HUES64 (cell line): ENCODE results near the gene TTC28.

ENCODE experiments used
- H3K27ac ChIP-seq: 2 replicates; pipeline ENCODE4 v1.7.0; 2013; ENCODE audit warnings: low read depth, low read length, inconsistent platforms
- H3K27me3 ChIP-seq: 2 replicates; pipeline ENCODE4 v1.6.1; 2013; ENCODE audit warnings: mild to moderate bottlenecking, low read length; ENCODE audit not compliant: insufficient read depth
- H3K36me3 ChIP-seq: 2 replicates; pipeline ENCODE4 v1.6.1; 2013; ENCODE audit warnings: mild to moderate bottlenecking, low read length; ENCODE audit not compliant: insufficient read depth
- H3K4me1 ChIP-seq: 2 replicates; pipeline ENCODE4 v1.6.1; 2013; ENCODE audit warnings: mild to moderate bottlenecking, low read length, moderate library complexity; ENCODE audit not compliant: insufficient read depth
- H3K4me3 ChIP-seq: 2 replicates; pipeline ENCODE4 v1.5.1; 2013; ENCODE audit warnings: mild to moderate bottlenecking, low read length, moderate library complexity
- H3K9ac ChIP-seq: 2 replicates; pipeline ENCODE4 v1.6.1; 2013; ENCODE audit warnings: mild to moderate bottlenecking, low read depth, low read length
- H3K9me3 ChIP-seq: 2 replicates; pipeline ENCODE4 v1.6.1; 2013; ENCODE audit warnings: low read depth, low read length; ENCODE audit not compliant: insufficient read depth
- WGBS: fragments of 150-250, 120-280 bp; methylation state at CpG from one replicate; pipeline ENCODE4 v1.1.7; 2013; ENCODE audit warnings: missing lambda C conversion rate; 5-methylcytosine and 5-hydroxymethylcytosine counted together

The TTC28 gene

GRCh38 chr22:28296452-28296851, 383.2 kb downstream of the TTC28 start:
- no peak overlapping the region for H3K9ac ChIP-seq
- no peak overlapping the region for H3K4me3 ChIP-seq
- no peaks in the 10 kb centered on the region for H3K9me3 ChIP-seq
- no peaks in the 10 kb centered on the region for H3K4me1 ChIP-seq
- no peaks in the 10 kb centered on the region for H3K36me3 ChIP-seq
- H3K27ac ChIP-seq, result no peak overlapping the region
- no peaks in the 10 kb centered on the region for H3K27me3 ChIP-seq

DNA sequence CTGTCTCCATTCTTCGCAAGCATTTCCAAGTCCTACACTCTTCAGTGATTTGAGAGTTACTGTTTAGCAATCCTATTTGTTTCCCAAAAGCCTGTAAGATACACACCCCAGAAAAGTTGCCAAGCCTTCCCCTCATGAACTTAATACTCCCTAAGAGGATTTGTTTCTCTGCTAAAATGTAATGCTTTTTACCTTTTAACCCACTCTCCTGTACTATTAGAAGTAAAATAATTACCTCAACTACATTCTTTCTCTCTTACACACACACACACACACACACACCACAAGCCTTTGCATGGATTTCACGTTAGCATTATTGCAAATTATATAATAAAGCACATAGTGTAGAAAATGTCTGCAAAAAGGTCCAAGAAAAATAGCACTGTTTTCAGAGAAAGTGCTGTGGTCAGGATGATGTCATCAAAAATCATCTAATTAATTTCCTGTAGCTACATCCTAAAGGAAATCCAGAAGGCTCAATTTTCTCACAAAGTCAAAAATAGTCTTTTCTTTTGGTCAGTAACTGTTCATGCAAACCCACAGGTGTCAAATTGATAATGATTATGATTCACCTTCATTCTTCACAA, 396.5 kb downstream of the TTC28 start:
- Histone ChIP-seq H3K27me3 (no peaks in the 10 kb centered on the region), H3K4me1 (peaks cover 7% of the 10 kb centered on the region; the same call in 1 of the 2 replicates), H3K4me3 (no peak overlapping the region), H3K36me3 (no peaks in the 10 kb centered on the region), H3K9me3 (no peaks in the 10 kb centered on the region), H3K27ac (no peak overlapping the region), H3K9ac (no peak overlapping the region)
- 95% methylated on average over 1 of the region's 2 CpGs for WGBS

DNA sequence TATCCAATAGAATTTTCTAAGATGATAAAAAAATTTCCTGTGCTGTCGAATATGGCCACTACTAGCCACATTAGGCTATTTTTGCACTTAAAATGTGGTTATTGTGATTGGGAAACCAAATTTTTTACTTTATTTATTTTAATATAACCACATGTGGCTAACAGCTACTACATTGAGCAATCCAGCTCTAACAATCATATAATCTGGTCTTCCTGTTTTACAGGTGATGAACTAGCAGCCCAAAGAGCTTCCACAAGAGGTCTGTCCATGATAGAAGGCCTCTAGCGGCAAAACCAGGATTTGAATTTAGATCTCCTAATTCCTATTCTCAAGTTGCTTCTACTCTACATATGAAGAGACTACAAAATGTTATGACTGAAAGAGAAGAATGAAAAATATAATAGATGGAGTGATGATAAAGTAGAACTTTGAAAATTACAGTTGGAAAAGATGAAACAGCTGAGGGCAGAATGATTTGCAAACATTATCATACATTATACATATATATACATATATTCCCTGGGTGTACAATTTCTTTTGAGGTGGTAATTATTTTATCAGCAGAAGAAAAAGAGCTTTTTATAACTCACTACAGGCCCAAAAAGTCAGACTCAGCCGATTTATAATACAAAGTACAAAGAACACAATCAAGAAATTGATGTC, 397.1 kb downstream of the TTC28 start:
- Histone ChIP-seq H3K4me3 (no peak overlapping the region), H3K9me3 (no peaks in the 10 kb centered on the region), H3K36me3 (no peaks in the 10 kb centered on the region), H3K9ac (no peak overlapping the region), H3K4me1 (peaks cover 7% of the 10 kb centered on the region; the same call in 1 of the 2 replicates), H3K27me3 (no peaks in the 10 kb centered on the region), H3K27ac (no peak overlapping the region)
- WGBS, result 92% methylated on average over 2 of the region's 3 CpGs

DNA sequence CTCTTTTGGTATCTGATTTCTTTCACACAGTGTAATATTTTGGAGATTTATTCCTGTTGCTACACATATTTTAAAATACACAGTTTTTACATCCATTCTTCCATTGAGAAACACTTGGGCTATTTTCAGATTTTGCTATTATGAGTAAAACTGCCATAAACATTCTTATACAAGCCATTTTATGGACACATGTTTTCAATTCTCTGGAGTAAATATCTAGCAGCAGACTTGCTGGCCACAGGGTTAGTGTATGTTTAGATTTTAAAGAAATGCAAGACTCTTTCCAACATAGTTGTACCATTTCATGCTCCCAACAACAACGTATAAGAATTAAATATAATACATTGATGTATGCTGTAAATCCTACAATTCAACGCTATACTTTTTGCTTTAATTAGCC, 399.8 kb downstream of the TTC28 start:
- no peaks in the 10 kb centered on the region for H3K27me3 ChIP-seq
- H3K4me3 ChIP-seq, result no peak overlapping the region
- H3K4me1 ChIP-seq, result peaks cover 24% of the 10 kb centered on the region
- H3K9me3 ChIP-seq, result no peaks in the 10 kb centered on the region
- no peak overlapping the region for H3K27ac ChIP-seq
- H3K36me3 ChIP-seq, result no peaks in the 10 kb centered on the region
- H3K9ac ChIP-seq, result no peak overlapping the region
- WGBS, result no CpG with 5 or more reads among the region's 2 CpGs

DNA sequence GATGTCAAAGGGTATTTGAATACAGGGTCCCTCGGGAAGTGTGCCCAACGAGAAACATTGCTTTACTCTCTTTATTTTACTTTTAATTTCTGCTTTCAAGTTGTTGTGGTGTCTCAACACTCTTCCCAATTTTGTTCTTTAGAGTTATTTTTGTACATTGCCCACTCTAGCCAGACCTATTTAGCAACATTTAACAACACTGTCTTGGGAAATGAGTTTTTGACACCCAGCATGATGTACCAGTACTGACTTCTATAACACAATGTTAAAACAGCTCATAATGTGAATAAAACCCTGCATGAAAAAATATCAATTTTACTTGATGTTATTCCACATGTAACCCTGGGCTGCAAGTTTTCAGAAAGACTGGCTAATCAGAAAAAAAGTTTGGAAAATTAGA, 410.4 kb downstream of the TTC28 start:
- Histone ChIP-seq H3K27ac (no peak overlapping the region), H3K4me3 (no peak overlapping the region), H3K4me1 (peaks cover 11% of the 10 kb centered on the region; the same call in 1 of the 2 replicates), H3K9ac (no peak overlapping the region), H3K36me3 (no peaks in the 10 kb centered on the region), H3K27me3 (no peaks in the 10 kb centered on the region), H3K9me3 (no peaks in the 10 kb centered on the region)
- WGBS, result 95% methylated on average over 2 of the region's 2 CpGs

DNA sequence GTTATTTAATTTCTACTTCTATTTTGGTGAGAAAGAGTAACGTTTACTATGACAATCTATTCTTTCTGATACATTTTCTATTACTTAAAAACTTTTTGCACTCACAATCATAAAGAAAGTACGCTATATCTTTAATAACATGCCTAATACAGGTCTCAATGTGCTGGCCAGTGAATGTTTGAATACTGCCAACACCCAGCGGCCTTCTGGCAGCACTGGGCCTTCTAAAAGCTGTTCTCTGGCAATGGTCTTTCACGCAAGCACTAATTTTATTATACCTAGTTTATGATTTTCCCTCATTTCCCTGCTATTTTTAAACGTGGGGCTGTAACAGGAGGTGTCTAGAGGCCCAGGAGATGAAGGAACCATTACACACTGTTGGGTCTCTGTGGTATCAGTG, 410.8 kb downstream of the TTC28 start:
- Histone ChIP-seq H3K9me3 (no peaks in the 10 kb centered on the region), H3K9ac (no peak overlapping the region), H3K27ac (no peak overlapping the region), H3K27me3 (no peaks in the 10 kb centered on the region), H3K4me3 (no peak overlapping the region), H3K36me3 (no peaks in the 10 kb centered on the region), H3K4me1 (peaks cover 11% of the 10 kb centered on the region; the same call in 1 of the 2 replicates)
- 90% methylated on average over 5 of the region's 5 CpGs for WGBS

DNA sequence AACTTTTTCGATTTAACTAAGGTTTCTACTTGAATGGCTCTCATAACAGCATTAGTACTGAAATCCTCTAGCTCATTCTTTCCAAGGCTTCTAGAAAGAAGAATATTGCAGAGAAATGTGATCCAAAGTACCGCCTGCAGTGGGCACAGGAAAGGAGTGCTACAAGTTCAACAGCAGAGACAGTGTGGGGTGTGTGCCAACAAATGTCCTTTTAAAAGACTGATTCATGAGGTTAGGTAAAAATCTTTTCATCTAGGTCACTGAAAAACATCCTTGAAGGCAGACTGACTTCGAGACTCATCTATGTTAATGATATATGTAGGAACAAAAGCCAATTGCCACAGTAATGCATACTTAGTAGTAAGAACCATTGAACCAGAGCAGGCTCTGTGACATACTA, 411.5 kb downstream of the TTC28 start:
- Histone ChIP-seq H3K9me3 (no peaks in the 10 kb centered on the region), H3K27me3 (no peaks in the 10 kb centered on the region), H3K4me1 (peaks cover 11% of the 10 kb centered on the region; the same call in 1 of the 2 replicates), H3K4me3 (no peak overlapping the region), H3K27ac (no peak overlapping the region), H3K36me3 (no peaks in the 10 kb centered on the region), H3K9ac (no peak overlapping the region)
- 90% methylated on average over 3 of the region's 3 CpGs for WGBS

DNA sequence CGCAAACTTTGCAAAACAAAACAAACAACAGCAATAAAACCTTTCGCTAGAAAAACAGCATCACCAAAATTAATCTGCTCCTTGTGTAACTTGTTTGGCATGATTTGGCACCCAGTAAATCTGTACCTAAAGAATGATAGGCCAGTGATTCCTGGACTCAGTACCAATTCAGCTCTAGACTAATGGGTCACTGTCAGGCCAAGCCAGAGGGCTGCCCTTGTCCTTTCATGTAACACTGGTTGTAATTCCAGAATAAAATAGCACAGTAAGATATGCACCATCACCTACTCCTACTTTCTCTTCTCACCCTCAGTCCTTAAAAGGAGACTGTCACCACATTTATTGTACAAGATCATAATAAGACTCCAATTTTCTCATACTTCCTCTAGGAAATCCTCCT, 419.0 kb downstream of the TTC28 start:
- WGBS, result 97% methylated on average over 2 of the region's 2 CpGs
- no peak overlapping the region for H3K4me3 ChIP-seq
- no peaks in the 10 kb centered on the region for H3K27me3 ChIP-seq
- H3K9ac ChIP-seq, result no peak overlapping the region
- no peaks in the 10 kb centered on the region for H3K4me1 ChIP-seq
- no peaks in the 10 kb centered on the region for H3K9me3 ChIP-seq
- no peaks in the 10 kb centered on the region for H3K36me3 ChIP-seq
- H3K27ac ChIP-seq, result no peak overlapping the region

- Histone ChIP-seq H3K36me3 (no peaks in the 10 kb centered on the region), H3K4me3 (no peak overlapping the region), H3K4me1 (no peaks in the 10 kb centered on the region), H3K9me3 (no peaks in the 10 kb centered on the region), H3K27me3 (no peaks in the 10 kb centered on the region), H3K27ac (no peak overlapping the region), H3K9ac (no peak overlapping the region)
- 100% methylated on average over 2 of the region's 2 CpGs for WGBS
These were observed 419.8 kb downstream of the TTC28 start for GRCh38 chr22:28259774-28260312.

- Histone ChIP-seq H3K9ac (no peak overlapping the region), H3K27ac (no peak overlapping the region), H3K27me3 (peaks cover 28% of the 10 kb centered on the region; the same call in 1 of the 2 replicates), H3K9me3 (no peaks in the 10 kb centered on the region), H3K4me1 (no peaks in the 10 kb centered on the region), H3K36me3 (no peaks in the 10 kb centered on the region), H3K4me3 (no peak overlapping the region)
- 91% methylated on average over 1 of the region's 1 CpG for WGBS
These were observed 425.2 kb downstream of the TTC28 start for GRCh38 chr22:28254396-28254795.

DNA sequence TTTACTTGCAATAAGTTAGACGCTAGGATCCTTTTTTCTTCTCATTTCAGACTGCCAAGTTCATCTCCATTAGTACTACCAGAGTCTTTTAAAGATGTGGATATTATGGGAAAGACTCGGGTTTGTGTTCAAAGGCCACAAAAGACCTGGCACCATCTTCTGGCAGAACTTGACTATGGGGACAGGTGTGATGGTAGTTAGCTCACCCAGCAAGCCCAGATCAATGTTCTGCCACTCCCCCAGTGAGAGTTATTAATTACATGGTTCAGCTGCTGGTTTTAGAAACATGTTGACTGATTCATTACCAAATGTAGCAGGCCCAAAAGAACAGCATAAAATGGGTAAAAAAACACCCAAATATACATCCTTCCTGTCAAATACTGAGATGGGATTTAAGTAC, 427.1 kb downstream of the TTC28 start:
- Histone ChIP-seq H3K27me3 (peaks cover 46% of the 10 kb centered on the region), H3K4me3 (no peak overlapping the region), H3K9me3 (no peaks in the 10 kb centered on the region), H3K9ac (no peak overlapping the region), H3K27ac (no peak overlapping the region), H3K36me3 (no peaks in the 10 kb centered on the region), H3K4me1 (peaks cover 7% of the 10 kb centered on the region; the same call in 1 of the 2 replicates)
- 93% methylated on average over 2 of the region's 2 CpGs for WGBS
